Endothelial cell of umbilical vein (primary cell): ENCODE data around the gene CNIH2. TPM values are rescaled to one million over a fixed set of nuclear protein-coding genes. Genes with fewer than 3 reads are reported as not detected.

Source experiments
- BruUV-seq: library from RNA; stranded (reverse); fragments of 400-500 nt; replicated peaks from 2 replicates; lab custom pipeline; 2021; lab: Mats Ljungman, UMichigan
- CTCF ChIA-PET: fragments of 300-600, 350-600 bp; sonication (Branson Sonifier 250); formaldehyde crosslinking; loops from one replicate; lab custom pipeline; 2021; ENCODE audit warnings: antibody characterized with exemption, inconsistent platforms; lab: Charles Lee
- POLR2A ChIA-PET: fragments of 300-600, 350-600 bp; sonication (Branson Sonifier 250); formaldehyde crosslinking; loops from one replicate; lab custom pipeline; 2021; ENCODE audit warnings: antibody characterized with exemption, inconsistent platforms; lab: Charles Lee
- DNase-seq: peaks from one replicate; pipeline ENCODE4 v3.0.0-alpha.2; 2011; ENCODE audit warnings: low read depth, low spot score
- FAIRE-seq: peaks from 2 replicates; lab custom pipeline; 2011; peaks lifted over from hg19 to GRCh38; lab: Jason Lieb, UNC
- H2AFZ ChIP-seq: 2 replicates; pipeline ENCODE4 v1.6.0; 2012; ENCODE audit warnings: low read depth, low read length, control low read depth, inconsistent platforms
- H3K27ac ChIP-seq: 2 replicates; pipeline ENCODE4 v1.5.1; 2011; ENCODE audit warnings: low read depth, mild to moderate bottlenecking, control low read depth, low read length, moderate library complexity; ENCODE audit not compliant: insufficient read depth
- H3K27me3 ChIP-seq, 2 experiments: 2 replicates each; pipeline versions ENCODE4 v1.6.0 to v1.6.1; 2011; ENCODE audit warnings: low read length in 2 of 2, mixed read lengths in 1 of 2; ENCODE audit not compliant: control insufficient read depth in 2 of 2, insufficient read depth in 2 of 2
- H3K36me3 ChIP-seq, 2 experiments: 2 replicates in 1 of 2; 3 replicates in 1 of 2; pipeline ENCODE4 v1.5.1; 2011; ENCODE audit warnings: low read length in 2 of 2, mild to moderate bottlenecking in 1 of 2, moderate library complexity in 1 of 2; ENCODE audit not compliant: control insufficient read depth in 2 of 2, insufficient read depth in 2 of 2; ENCODE audit errors: extremely low read depth in 1 of 2
- H3K4me1 ChIP-seq: 3 replicates; pipeline ENCODE4 v1.5.1; 2011; ENCODE audit warnings: mild to moderate bottlenecking, low read length; ENCODE audit not compliant: control insufficient read depth, insufficient read depth; ENCODE audit errors: extremely low read depth
- H3K4me2 ChIP-seq: 2 replicates; pipeline ENCODE4 v1.6.1; 2011; ENCODE audit warnings: low read length, control low read depth, mixed read lengths; ENCODE audit not compliant: insufficient read depth
- H3K4me3 ChIP-seq, 3 experiments: fragments of 200-600 bp in 1 of 3; sonication (generic), shearing (Covaris generic) in 1 of 3; replicated peaks in 1 of 3; 2 replicates each; pipeline ENCODE4 v1.5.1; 2011 to 2016; ENCODE audit warnings: control low read depth in 3 of 3, low read length in 3 of 3, mild to moderate bottlenecking in 2 of 3, inconsistent platforms in 1 of 3, low read depth in 1 of 3, moderate library complexity in 1 of 3; ENCODE audit not compliant: insufficient read depth in 1 of 3
- H3K79me2 ChIP-seq: 2 replicates; pipeline ENCODE4 v1.6.0; 2012; ENCODE audit warnings: low read length, inconsistent platforms; ENCODE audit not compliant: control insufficient read depth, insufficient read depth
- H3K9ac ChIP-seq: replicated peaks from 2 replicates; pipeline ENCODE3; 2011; ENCODE audit warnings: low read length, control low read depth; ENCODE audit not compliant: insufficient read depth; ENCODE audit errors: extremely low read depth
- H3K9me1 ChIP-seq: replicated peaks from 3 replicates; pipeline ENCODE4 v1.6.0; 2011; ENCODE audit warnings: mild to moderate bottlenecking, low read length; ENCODE audit not compliant: control insufficient read depth, insufficient read depth; ENCODE audit errors: extremely low read depth
- H3K9me3 ChIP-seq: replicated peaks from 2 replicates; pipeline ENCODE4 v1.5.1; 2012; ENCODE audit warnings: low read length, inconsistent platforms; ENCODE audit not compliant: control insufficient read depth, insufficient read depth
- H4K20me1 ChIP-seq: replicated peaks from 2 replicates; pipeline ENCODE3; 2011; ENCODE audit warnings: mild to moderate bottlenecking, low read length; ENCODE audit not compliant: control insufficient read depth, insufficient read depth; ENCODE audit errors: extremely low read depth
- CTCF ChIP-seq, 2 donors: IDR thresholded peaks; 1 replicate in 1 of 2; 2 replicates in 1 of 2; pipeline ENCODE4 v1.5.1; 2011; ENCODE audit warnings: low read length in 2 of 2, mild to moderate bottlenecking in 2 of 2, moderate library complexity in 2 of 2, control low read depth in 1 of 2, inconsistent platforms in 1 of 2, low read depth in 1 of 2; ENCODE audit not compliant: insufficient read depth in 1 of 2; ENCODE audit errors: extremely low read depth in 1 of 2
- EZH2 ChIP-seq: IDR thresholded peaks from 2 replicates; pipeline ENCODE4 v1.6.1; 2012; ENCODE audit warnings: borderline replicate concordance, low read depth, mild to moderate bottlenecking, moderate library complexity, low read length, inconsistent platforms; ENCODE audit not compliant: severe bottlenecking
- FOS ChIP-seq: IDR thresholded peaks from 2 replicates; pipeline ENCODE4 v1.6.1; 2011; ENCODE audit warnings: mild to moderate bottlenecking, low read length, moderate library complexity, borderline replicate concordance; ENCODE audit not compliant: insufficient read depth
- GATA2 ChIP-seq: IDR thresholded peaks from 2 replicates; pipeline ENCODE4 v1.7.0; 2011; ENCODE audit warnings: low read depth, mild to moderate bottlenecking, moderate library complexity, mixed read lengths, low read length; ENCODE audit not compliant: insufficient read length, insufficient read depth
- JUN ChIP-seq: IDR thresholded peaks from 2 replicates; pipeline ENCODE4 v1.6.1; 2011; ENCODE audit warnings: borderline replicate concordance, low read depth; ENCODE audit not compliant: insufficient read length, insufficient read depth
- MYC ChIP-seq: IDR thresholded peaks from one replicate; pipeline ENCODE4 v1.6.1; 2011; ENCODE audit warnings: mild to moderate bottlenecking, low read depth, low read length
- POLR2A ChIP-seq: IDR thresholded peaks from 2 replicates; pipeline ENCODE4 v1.6.1; 2012; ENCODE audit warnings: low read depth, mild to moderate bottlenecking, control low read depth, low read length
- POLR2AphosphoS5 ChIP-seq: IDR thresholded peaks from 2 replicates; pipeline ENCODE4 v1.6.1; 2012; ENCODE audit warnings: low read depth, mild to moderate bottlenecking, control low read depth, low read length, moderate library complexity; ENCODE audit not compliant: insufficient read depth
- dilution Hi-C: fragments of 300-500 bp; cut with MboI; formaldehyde crosslinking; loops from one replicate; pipeline ENCODE4 v1.15.0; 2019; ENCODE audit warnings: low sequenced_read_pairs; ENCODE audit not compliant: extremely low pct_ligation_motif_present
- intact Hi-C: fragments of 100-400 bp; cut with micrococcal nuclease; formaldehyde crosslinking; loops from one replicate; pipeline ENCODE4 v1.10.0; 2022
- polyA plus RNA-seq, 4 experiments: library from polyadenylated mRNA; depleted of rRNA in 3 of 4; stranded (reverse) in 3 of 4; unstranded in 1 of 4; fragments of >200 nt; gene quantifications; 2 replicates each; pipeline versions ENCODE4 v1.2.1 to v1.2.3, GENCODE V29; 2011 to 2012; ENCODE audit warnings: missing spikeins in 1 of 4
- total RNA-seq: library from RNA; stranded (reverse); gene quantifications from 2 replicates; pipeline ENCODE4 v1.2.3, GENCODE V29; 2021
- TF ChIP-seq, protein P1 (sequence below): IDR thresholded peaks from 2 replicates; pipeline ENCODE4 v1.6.1; 2011; ENCODE audit not compliant: insufficient read depth, insufficient read length

The CNIH2 gene
- total and polyA plus RNA-seq, 2 donors (not counting 3 experiments of a cell fraction or from before 2014, with no cell fraction given): 0.46 to 1.2 TPM

- no peaks in the 10 kb centered on the region for H4K20me1 ChIP-seq
- no TSS peak for BruUV-seq
- dilution Hi-C loops: no loop called here
- no peak overlapping the region for H3K4me3 ChIP-seq
- no peak overlapping the region for H3K4me2 ChIP-seq
- H3K9me3 ChIP-seq: no peaks in the 10 kb centered on the region
- no peak for FAIRE-seq
- intact Hi-C loops: no loop called here
- no peaks in the 10 kb centered on the region for H3K4me1 ChIP-seq
- no peaks in the 10 kb centered on the region for H3K9me1 ChIP-seq
- H2AFZ ChIP-seq: no peak overlapping the region
- no peak for TF ChIP-seq POLR2A
- no peak for TF ChIP-seq GATA2
- no peak for TF ChIP-seq FOS
- no peak for TF ChIP-seq JUN
- no peak for TF ChIP-seq EZH2
- no peak for TF ChIP-seq CTCF (IDR thresholded peaks at IDR 0.05; ENCODE audit: extremely low read depth in 1 of 2, insufficient read depth in 1 of 2, low read depth in 1 of 2, low read length in 2 of 2)
- TF ChIP-seq POLR2AphosphoS5: no peak
- TF ChIP-seq, protein P1, sequence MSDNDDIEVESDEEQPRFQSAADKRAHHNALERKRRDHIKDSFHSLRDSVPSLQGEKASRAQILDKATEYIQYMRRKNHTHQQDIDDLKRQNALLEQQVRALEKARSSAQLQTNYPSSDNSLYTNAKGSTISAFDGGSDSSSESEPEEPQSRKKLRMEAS: no peak
- TF ChIP-seq MYC: no peak
- H3K36me3 ChIP-seq: peaks cover 14 to 40% of the 10 kb centered on the region in 2 experiments
- H3K79me2 ChIP-seq: peaks cover 11% of the 10 kb centered on the region
- no peak overlapping the region for H3K27ac ChIP-seq
- ChIA-PET POLR2A (no interaction called here), CTCF (no interaction called here)
- H3K27me3 ChIP-seq: peaks cover 0 to 4% of the 10 kb centered on the region in 2 experiments
- no peak for DNase-seq
- H3K9ac ChIP-seq: no peak overlapping the region
Observed at GRCh38 chr11:66275396-66275795, 2.6 kb upstream of the CNIH2 start.
